Stimulated activated CD8-positive, alpha-beta memory T cell treated with anti-CD3 and anti-CD28 coated beads, Interleukin-12 subunit alpha, Interleukin-12 subunit beta, amount 100 ng/mL, for 24 hours (primary cell): Measurements from ENCODE around the gene MLLT11.

ENCODE experiments used
- DNase-seq: peaks from one replicate; pipeline ENCODE4 v3.0.0-alpha.2; 2020; ENCODE audit errors: extremely low read depth

Gene MLLT11, protein sequence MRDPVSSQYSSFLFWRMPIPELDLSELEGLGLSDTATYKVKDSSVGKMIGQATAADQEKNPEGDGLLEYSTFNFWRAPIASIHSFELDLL

DNA sequence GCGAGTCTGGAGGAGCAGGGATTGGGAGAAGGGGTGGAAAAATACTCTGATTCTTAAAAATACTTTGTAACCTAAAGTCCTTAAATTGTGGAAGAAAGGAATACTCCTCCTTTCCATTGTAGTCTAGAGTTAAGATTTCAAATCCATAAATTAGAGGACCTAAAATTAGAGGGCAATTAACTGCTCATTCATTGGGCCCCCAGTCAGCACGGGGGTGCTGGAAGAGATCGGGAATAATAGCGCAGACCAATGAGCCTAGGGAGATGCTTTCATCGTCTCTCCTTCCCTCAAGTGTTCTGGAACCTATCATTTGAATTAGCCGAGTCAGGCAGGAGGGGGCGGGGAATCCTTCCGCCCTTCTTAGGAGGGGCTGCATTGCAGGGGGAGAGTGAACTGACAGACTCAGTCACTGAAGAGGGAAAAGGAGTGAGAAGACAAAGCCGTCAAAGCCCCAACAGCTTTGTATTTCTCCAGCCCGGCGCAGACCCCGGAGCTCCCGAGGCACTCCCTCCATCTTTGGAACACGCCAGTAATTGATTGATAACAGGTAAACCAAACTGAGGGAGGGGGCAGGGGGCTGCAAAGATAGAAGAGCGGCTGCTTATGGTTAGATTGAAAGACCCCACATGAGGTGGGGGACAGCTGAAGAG lies at the start of gene MLLT11:
Gene MLLT11, plus strand, starts transcription at position 391 of the 650 bp plus-strand sequence. CDS start 6,828 bp downstream, outside the sequence.
- DNase-seq: no peak

DNA sequence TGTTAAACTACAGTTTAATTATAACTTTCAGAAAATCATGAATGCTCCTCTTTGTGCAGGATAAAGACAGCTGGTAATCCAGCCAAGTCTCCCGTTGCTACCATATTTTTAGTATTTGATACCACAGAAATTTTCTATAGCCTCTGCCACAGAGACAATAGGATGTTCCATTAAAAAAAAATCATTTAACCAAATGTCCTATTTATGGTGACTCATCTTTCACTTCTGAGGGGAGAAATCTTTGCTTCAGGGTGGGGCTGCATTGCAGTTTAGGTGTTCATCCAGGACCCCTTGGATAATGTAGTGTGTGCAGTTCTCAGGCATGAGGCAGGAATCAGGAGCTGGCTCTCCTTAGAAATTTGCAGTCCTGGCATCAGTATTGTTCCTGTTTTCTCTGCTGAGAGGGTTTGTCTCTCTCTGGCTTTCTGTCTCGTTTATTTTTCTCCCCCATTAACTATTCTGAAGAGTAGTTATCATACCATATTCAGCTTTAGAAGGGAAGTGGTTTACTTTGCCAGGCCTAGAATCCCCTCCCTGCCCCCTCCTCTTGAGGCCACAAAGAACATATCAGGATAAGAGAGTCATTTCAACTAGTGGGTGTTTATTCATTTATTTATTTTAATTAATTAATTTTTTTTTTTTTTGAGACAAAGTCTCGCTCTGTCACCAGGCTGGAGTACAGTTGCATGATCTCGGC lies 48.9 kb upstream of the MLLT11 start:
- DNase-seq: no peak

- DNase-seq: no peak
Observed at GRCh38 chr1:151012684-151013471, 47.3 kb upstream of the MLLT11 start.

- no peak for DNase-seq
Observed at GRCh38 chr1:151013518-151013917, 46.7 kb upstream of the MLLT11 start.

DNA sequence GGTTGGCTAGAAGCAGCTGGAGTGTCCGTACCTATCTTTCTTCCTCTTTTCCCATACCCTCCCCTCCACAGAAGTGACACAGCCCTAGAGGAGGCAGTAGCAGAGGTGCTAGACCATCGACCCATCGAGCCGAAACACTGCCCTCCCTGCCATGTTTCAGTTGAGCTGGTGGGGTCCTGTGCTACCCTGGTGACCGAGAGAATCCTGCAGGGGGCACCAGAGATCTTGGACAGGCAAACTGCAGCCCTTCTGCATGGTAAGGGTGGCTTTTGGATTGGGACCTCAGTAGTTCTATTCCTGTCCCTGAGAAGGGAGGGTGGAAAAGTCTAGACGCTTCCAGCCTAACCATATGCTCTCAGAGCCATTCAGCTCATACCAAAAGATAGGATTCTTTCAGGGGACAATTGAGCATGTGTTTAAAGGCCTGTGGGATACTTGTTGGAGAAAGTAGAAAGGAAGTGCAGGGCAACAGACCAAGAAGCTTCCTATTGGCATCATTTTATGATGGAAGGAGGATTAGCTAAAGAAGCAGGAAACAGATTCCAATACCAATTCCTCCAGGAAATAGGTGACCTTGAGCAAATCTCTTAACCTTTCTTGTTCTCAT lies 35.6 kb upstream of the MLLT11 start:
- DNase-seq: peak; percentile 58

DNA sequence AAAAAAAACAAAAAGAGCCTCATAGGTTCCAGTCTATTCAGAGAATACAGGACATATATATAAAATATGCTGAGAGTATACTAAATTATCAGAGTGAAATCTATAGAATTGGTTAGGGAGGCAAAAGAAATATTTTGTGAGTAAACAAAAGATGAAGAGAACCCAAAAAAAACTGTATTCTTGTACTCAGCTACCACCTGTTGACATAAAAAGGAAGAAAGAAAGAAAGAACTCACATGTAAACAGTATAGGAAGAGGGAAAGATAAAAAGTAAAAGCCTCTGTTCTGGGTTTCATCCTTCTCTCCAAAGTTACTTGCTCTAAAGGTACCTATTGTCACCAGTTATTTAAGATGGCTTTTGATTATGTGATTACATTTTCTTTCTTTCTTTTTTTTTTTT lies 33.7 kb upstream of the MLLT11 start:
- no peak for DNase-seq

DNA sequence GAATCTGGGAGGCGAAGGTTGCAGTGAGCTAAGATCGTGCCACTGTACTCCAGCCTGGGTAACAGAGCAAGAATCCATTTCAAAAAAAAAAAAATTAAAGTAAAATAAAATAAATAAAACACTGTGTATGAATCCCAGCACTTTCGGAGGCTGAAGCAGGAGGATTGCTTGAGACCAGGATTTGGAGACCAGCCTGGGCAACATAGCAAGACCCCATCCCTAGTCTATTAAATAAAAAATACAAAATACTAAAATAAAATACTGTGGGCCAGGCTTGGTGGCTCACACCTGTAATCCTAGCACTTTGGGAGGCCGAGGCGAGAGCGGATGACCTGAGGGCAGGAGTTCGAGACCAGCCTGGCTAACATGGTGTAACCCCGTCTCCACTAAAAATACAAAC lies 28.0 kb upstream of the MLLT11 start:
- no peak for DNase-seq

GRCh38 chr1:151035167-151035566 lies 25.0 kb upstream of the MLLT11 start:
- no peak for DNase-seq

DNA sequence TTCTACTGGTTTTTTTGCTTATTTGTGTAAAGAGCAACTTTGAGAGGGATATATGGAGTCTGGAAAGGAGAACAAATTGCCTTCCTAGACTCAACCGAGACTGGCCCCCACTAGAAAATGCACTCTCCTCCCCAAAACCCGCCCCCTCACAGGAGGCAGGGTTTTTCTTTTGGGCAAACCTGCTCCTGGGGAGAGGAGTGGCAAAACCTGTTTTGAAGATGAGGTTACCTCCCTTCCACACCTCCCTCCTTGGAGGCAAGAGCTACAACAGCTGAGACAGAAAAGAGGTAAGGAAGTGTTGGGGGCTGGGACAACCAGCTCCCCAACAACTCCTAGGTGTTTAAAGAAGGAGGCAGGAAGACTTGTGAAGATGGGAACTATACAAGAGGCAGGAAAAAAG lies 23.8 kb upstream of the MLLT11 start, which contains the start of gene BNIPL:
Gene BNIPL, plus strand, starts transcription at position 231 of the 400 bp plus-strand sequence. Its CDS starts 140 bp downstream, at position 371.
- DNase-seq: no peak

GRCh38 chr1:151037032-151037431 lies 23.2 kb upstream of the MLLT11 start:
- DNase-seq: no peak

DNA sequence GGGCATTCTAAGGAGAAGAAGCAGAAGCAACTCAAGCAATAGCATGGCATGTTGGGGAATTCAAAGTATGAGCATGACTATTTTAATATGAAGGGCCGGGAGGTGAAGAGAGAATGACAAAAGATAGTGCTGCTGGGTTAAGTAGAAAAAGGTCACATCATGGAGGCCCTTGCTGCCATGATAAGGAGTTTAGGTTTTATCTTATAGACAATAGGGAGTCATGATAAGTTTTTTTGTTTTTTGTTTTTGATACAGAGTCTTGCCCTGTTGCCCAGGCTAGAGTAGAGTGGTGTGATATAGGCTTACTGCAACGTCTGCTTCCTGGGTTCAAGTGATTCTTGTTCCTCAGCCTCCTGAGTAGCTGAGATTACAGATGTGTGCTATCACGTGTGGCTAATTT lies 20.7 kb upstream of the MLLT11 start:
- DNase-seq: no peak

DNA sequence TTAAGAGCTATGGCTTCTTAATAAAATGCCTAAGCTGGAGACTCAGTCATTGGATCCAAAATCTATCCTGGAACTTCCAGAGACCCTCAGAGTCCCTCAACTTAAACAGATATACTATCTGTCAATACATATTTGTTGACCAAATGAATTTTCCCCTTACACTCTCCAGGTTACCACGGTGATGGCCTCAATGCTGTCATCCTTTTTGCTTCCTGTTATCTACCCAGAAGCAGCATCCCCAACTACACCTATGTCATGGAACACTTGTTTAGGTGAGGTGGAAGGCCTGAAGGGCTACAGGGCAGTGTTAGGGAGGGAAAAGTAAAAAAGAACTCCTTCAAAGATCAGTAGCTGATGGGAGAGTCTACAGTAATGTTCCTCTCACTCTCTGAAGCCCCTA lies 17.0 kb upstream of the MLLT11 start:
- DNase-seq: no peak

DNA sequence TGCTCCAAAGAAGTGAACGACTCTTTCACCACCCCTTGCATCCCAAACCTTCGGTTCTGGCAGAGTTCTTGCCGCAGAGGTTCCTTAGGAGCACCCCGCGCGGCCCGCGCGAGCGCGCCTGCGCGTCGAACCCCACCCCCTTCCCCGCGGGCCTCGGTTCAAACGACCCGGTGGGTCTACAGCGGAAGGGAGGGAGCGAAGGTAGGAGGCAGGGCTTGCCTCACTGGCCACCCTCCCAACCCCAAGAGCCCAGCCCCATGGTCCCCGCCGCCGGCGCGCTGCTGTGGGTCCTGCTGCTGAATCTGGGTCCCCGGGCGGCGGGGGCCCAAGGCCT lies 12.6 kb upstream of the MLLT11 start, which contains the start of gene C1orf56:
Gene C1orf56, plus strand, starts transcription at position 161 of the 334 bp plus-strand sequence. Its CDS starts 97 bp downstream, at position 258.
- DNase-seq: no peak

- no peak for DNase-seq
Observed at GRCh38 chr1:151047925-151048644, 12.1 kb upstream of the MLLT11 start.

DNA sequence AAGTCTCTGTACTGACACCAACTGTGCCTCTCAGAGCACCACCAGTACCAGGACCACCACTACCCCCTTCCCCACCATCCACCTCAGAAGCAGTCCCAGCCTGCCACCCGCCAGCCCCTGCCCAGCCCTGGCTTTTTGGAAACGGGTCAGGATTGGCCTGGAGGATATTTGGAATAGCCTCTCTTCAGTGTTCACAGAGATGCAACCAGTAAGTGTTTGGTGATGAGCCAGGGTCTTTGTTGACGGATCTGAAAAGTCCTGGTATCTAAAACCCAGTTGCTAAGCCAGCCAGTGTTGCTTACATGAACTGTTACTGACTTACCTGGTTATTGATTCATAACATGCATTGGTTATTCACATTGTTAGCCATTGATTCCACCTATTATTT lies 11.6 kb upstream of the MLLT11 start:
- DNase-seq: no peak

- no peak for DNase-seq
Observed at GRCh38 chr1:151049458-151049857, 10.7 kb upstream of the MLLT11 start.

DNA sequence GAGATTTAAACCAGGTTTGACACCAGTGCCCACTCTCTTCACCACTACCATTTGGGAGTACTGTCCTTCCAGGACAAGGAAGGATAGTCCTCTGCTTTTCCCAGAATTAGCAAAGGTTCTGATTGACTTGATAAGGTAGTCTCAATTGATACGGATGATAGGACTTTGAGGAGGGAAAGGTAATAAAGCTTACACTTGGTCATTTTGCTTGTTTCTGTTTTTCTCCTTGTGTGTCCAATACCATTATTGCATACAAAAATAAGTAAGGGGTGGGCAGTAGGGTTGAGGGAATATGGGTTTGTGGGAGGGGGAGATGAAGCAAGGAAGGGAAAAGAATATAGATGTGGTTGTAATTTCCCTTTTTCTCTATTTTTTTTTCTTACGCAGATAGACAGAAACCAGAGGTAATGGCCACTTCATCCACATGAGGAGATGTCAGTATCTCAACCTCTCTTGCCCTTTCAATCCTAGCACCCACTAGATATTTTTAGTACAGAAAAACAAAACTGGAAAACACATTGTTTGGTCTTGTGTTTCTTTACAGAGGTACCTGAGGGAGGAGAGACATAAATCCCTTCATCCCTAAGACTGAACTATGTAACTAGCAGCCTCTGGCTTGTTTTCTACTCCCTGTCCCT lies 10.0 kb upstream of the MLLT11 start:
- no peak for DNase-seq

DNA sequence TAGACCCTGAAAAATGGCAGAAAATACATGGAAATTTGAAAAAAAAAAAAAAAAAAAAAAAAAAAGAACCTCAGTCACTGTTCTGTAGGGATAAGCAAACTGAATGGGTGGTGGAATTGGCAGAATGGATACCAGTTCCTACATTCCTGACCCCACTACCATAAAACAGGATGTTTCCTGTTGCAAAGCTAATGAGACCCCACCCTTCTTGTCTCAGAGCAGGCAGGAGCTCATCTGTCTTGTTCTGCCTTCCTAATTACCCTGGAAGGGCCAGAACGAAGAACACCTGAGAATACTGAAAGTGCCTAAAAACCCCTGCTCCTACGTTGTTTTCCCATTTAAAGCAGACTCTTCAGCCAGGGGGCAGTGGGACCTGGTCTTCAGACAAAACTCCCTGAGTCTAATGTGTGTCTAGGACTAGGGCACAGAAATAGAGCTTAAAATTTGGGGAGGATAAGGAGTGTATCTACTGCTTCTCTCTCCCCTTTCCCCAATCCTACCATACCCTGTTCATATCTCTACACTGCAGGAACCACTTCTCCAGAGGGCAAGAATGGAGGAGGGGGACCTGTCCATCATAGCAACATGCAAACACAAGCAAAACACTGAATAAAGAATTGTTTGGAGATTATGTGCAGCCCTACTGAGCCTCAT lies 8.7 kb upstream of the MLLT11 start:
- DNase-seq: no peak

GRCh38 chr1:151054971-151055547 lies 5.1 kb upstream of the MLLT11 start:
- no peak for DNase-seq

- DNase-seq: no peak
Observed at GRCh38 chr1:151055581-151055980, 4.6 kb upstream of the MLLT11 start.
